H9 (cell line): Measurements from ENCODE around the gene DNAJA1. TPM values are rescaled to one million over a fixed set of nuclear protein-coding genes. Genes with fewer than 3 reads are reported as not detected.

ENCODE experiments used
- DNase-seq: peaks from one replicate; pipeline ENCODE4 v3.0.0-alpha.2; 2017
- H2AFZ ChIP-seq: one replicate; pipeline ENCODE4 v1.6.1; 2013; ENCODE audit warnings: mild to moderate bottlenecking, low read length, control low read depth, moderate library complexity
- H2AK5ac ChIP-seq: 2 replicates; pipeline ENCODE4 v1.6.1; 2013; ENCODE audit warnings: low read length, control low read depth, mixed read lengths; ENCODE audit not compliant: insufficient read length
- H2BK120ac ChIP-seq: one replicate; pipeline ENCODE4 v1.6.1; 2013; ENCODE audit warnings: low read depth, mild to moderate bottlenecking, low read length, control low read depth, inconsistent platforms; ENCODE audit not compliant: poor library complexity, severe bottlenecking
- H2BK12ac ChIP-seq: 2 replicates; pipeline ENCODE4 v1.6.1; 2013; ENCODE audit warnings: low read length, control low read depth, mixed read lengths, low read depth; ENCODE audit not compliant: insufficient read length
- H2BK15ac ChIP-seq: 2 replicates; pipeline ENCODE4 v1.6.1; 2013; ENCODE audit warnings: low read depth, low read length, control low read depth
- H2BK20ac ChIP-seq: one replicate; pipeline ENCODE4 v1.6.1; 2013; ENCODE audit warnings: low read depth, mild to moderate bottlenecking, low read length, control low read depth, inconsistent platforms; ENCODE audit not compliant: poor library complexity, severe bottlenecking
- H2BK5ac ChIP-seq: 2 replicates; pipeline ENCODE4 v1.6.1; 2013; ENCODE audit warnings: low read length, control low read depth, mixed read lengths; ENCODE audit not compliant: insufficient read length
- H3K14ac ChIP-seq: 2 replicates; pipeline ENCODE4 v1.6.1; 2013; ENCODE audit warnings: low read length, control low read depth; ENCODE audit not compliant: insufficient read depth
- H3K18ac ChIP-seq: 2 replicates; pipeline ENCODE4 v1.6.1; 2013; ENCODE audit warnings: low read depth, mild to moderate bottlenecking, mixed read lengths, low read length, control low read depth; ENCODE audit not compliant: insufficient read length
- H3K23ac ChIP-seq: 2 replicates; pipeline ENCODE4 v1.6.1; 2013; ENCODE audit warnings: low read length, control low read depth, mixed read lengths, low read depth; ENCODE audit not compliant: insufficient read length
- H3K23me2 ChIP-seq: 2 replicates; pipeline ENCODE4 v1.6.1; 2013; ENCODE audit warnings: low read depth, mild to moderate bottlenecking, mixed read lengths, low read length, control low read depth; ENCODE audit not compliant: insufficient read length, poor library complexity, severe bottlenecking
- H3K27ac ChIP-seq: 2 replicates; pipeline ENCODE4 v1.5.1; 2013; ENCODE audit warnings: low read length, control low read depth, mixed read lengths, low read depth; ENCODE audit not compliant: insufficient read length
- H3K27me3 ChIP-seq: 2 replicates; pipeline ENCODE4 v1.6.1; 2013; ENCODE audit warnings: low read length, control low read depth, inconsistent platforms; ENCODE audit not compliant: insufficient read depth
- H3K4ac ChIP-seq: 2 replicates; pipeline ENCODE4 v1.6.1; 2013; ENCODE audit warnings: low read depth, mild to moderate bottlenecking, control low read depth, inconsistent platforms, low read length, moderate library complexity
- H3K4me1 ChIP-seq: 2 replicates; pipeline ENCODE4 v1.6.1; 2013; ENCODE audit warnings: low read length, control low read depth, inconsistent platforms; ENCODE audit not compliant: insufficient read depth
- H3K4me2 ChIP-seq: 2 replicates; pipeline ENCODE4 v1.6.1; 2013; ENCODE audit warnings: low read length, control low read depth, mixed read lengths; ENCODE audit not compliant: insufficient read length, insufficient read depth
- H3K56ac ChIP-seq: 2 replicates; pipeline ENCODE4 v1.6.1; 2013; ENCODE audit warnings: low read depth, mild to moderate bottlenecking, mixed read lengths, low read length, control low read depth; ENCODE audit not compliant: insufficient read length
- H3K79me1 ChIP-seq: 2 replicates; pipeline ENCODE4 v1.6.1; 2013; ENCODE audit warnings: low read depth, mild to moderate bottlenecking, moderate library complexity, low read length, control low read depth, inconsistent platforms; ENCODE audit not compliant: insufficient read depth, poor library complexity, severe bottlenecking
- H3K79me2 ChIP-seq: 2 replicates; pipeline ENCODE4 v1.6.1; 2013; ENCODE audit warnings: low read length, control low read depth, inconsistent platforms; ENCODE audit not compliant: insufficient read depth
- H3K9ac ChIP-seq: 2 replicates; pipeline ENCODE4 v1.6.1; 2013; ENCODE audit warnings: low read length, control low read depth, mixed read lengths; ENCODE audit not compliant: insufficient read length; ENCODE audit errors: extremely low read depth
- H3K9me3 ChIP-seq: one replicate; pipeline ENCODE4 v1.6.1; 2013; ENCODE audit warnings: low read depth, low read length, inconsistent platforms; ENCODE audit not compliant: control insufficient read depth
- H3T11ph ChIP-seq: one replicate; pipeline ENCODE4 v1.6.1; 2013; ENCODE audit warnings: mild to moderate bottlenecking, low read length, control low read depth, inconsistent platforms
- H4K20me1 ChIP-seq: one replicate; pipeline ENCODE4 v1.6.1; 2013; ENCODE audit not compliant: control insufficient read depth, insufficient read length, insufficient read depth
- H4K5ac ChIP-seq: 2 replicates; pipeline ENCODE4 v1.6.1; 2013; ENCODE audit warnings: low read depth, mild to moderate bottlenecking, mixed read lengths, low read length, control low read depth; ENCODE audit not compliant: insufficient read length
- H4K8ac ChIP-seq: replicated peaks from 2 replicates; pipeline ENCODE4 v1.6.1; 2013; ENCODE audit warnings: low read length, control low read depth, mixed read lengths, low read depth; ENCODE audit not compliant: insufficient read length
- H4K91ac ChIP-seq: 2 replicates; pipeline ENCODE4 v1.6.1; 2013; ENCODE audit warnings: low read depth, mild to moderate bottlenecking, moderate library complexity, mixed read lengths, low read length, control low read depth; ENCODE audit not compliant: insufficient read length
- H3K27ac Mint-ChIP-seq, 3 experiments: 2 replicates in 2 of 3; 3 replicates in 1 of 3; pipeline ENCODE4 v1.8.0; 2020 to 2021; ENCODE audit warnings: mixed read lengths in 3 of 3, mild to moderate bottlenecking in 1 of 3, moderate library complexity in 1 of 3
- H3K27me3 Mint-ChIP-seq: 2 replicates; pipeline ENCODE4 v1.8.0; 2021; ENCODE audit warnings: low read depth, mild to moderate bottlenecking, moderate library complexity, mixed read lengths
- H3K36me3 Mint-ChIP-seq, 3 experiments: 2 replicates in 2 of 3; 3 replicates in 1 of 3; pipeline ENCODE4 v1.8.0; 2020 to 2021; ENCODE audit warnings: low read depth in 3 of 3, mixed read lengths in 3 of 3; ENCODE audit not compliant: insufficient read depth in 1 of 3
- H3K4me1 Mint-ChIP-seq, 2 experiments: 2 replicates each; pipeline ENCODE4 v1.8.0; 2020; ENCODE audit warnings: mixed read lengths in 2 of 2
- H3K4me3 Mint-ChIP-seq, 2 experiments: 2 replicates in 1 of 2; 3 replicates in 1 of 2; pipeline ENCODE4 v1.8.0; 2020 to 2021; ENCODE audit warnings: mild to moderate bottlenecking in 2 of 2, mixed read lengths in 2 of 2, moderate library complexity in 1 of 2
- H3K9me3 Mint-ChIP-seq, 2 experiments: 2 replicates in 1 of 2; 3 replicates in 1 of 2; pipeline ENCODE4 v1.8.0; 2020; ENCODE audit warnings: mild to moderate bottlenecking in 2 of 2, mixed read lengths in 2 of 2, moderate library complexity in 1 of 2
- WGBS: extraction: QIAGEN DNeasy Blood & Tissue Kit; methylation state at CpG from one replicate; pipeline ENCODE4 v1.1.7; 2013; ENCODE audit warnings: missing lambda C conversion rate, low lambda C conversion rate, mixed read lengths; ENCODE audit not compliant: insufficient read length; ENCODE audit errors: extremely low coverage; 5-methylcytosine and 5-hydroxymethylcytosine counted together
- total RNA-seq: library from RNA; stranded (reverse); gene quantifications from 2 replicates; pipeline ENCODE4 v1.2.1, GENCODE V29; 2021
- TF ChIP-seq, protein P1 (sequence below): fragments of 200-600 bp; sonication (generic); conservative IDR thresholded peaks from 3 replicates; pipeline ENCODE4 v1.8.0; 2021; ENCODE audit warnings: antibody characterized with exemption, mild to moderate bottlenecking

DNAJA1 gene
- total RNA-seq, 1 experiment from 2014 or later = 217 TPM

DNA sequence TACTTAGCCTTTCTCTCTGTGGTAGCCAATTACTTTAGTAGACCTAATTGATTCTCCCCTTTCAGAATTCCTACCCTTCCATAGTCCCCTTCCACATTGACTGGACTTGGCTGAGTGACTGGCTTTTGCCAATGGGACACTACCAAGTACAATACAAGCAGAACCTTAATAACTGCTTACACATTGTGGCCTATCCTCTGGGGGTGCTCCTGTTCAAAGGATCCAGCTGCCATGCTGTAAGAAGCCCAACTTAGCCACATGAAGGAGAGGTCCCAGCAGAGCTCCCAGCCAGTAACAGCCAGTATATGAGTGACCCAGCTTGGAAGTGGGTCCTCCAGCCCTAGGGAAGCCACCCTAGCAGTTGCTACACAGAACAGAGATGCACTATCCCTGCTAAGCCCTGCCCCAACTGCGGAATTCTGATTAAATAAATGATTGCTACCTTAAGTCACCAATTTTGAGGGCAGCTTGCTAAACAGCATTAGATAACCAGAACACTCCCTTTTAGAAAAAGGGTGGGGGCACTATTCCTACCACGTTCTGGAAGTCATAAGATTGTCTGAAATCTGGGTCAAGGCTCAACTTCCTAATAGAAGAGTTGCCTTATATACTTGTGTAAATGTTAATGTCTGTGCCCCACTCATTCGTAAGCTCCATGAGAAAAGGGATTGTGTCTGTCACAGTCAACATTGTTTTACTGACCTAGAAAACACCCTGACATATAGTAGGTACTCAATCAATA lies 12.6 kb upstream of the DNAJA1 start:
- no peak overlapping the region for H2BK12ac ChIP-seq
- DNase-seq = no peak
- no peaks in the 10 kb centered on the region for H4K20me1 ChIP-seq
- H4K5ac ChIP-seq = no peak overlapping the region
- H2BK20ac ChIP-seq = no peak overlapping the region
- no peak overlapping the region for H2BK120ac ChIP-seq
- no peak overlapping the region for H3T11ph ChIP-seq
- TF ChIP-seq, protein P1, sequence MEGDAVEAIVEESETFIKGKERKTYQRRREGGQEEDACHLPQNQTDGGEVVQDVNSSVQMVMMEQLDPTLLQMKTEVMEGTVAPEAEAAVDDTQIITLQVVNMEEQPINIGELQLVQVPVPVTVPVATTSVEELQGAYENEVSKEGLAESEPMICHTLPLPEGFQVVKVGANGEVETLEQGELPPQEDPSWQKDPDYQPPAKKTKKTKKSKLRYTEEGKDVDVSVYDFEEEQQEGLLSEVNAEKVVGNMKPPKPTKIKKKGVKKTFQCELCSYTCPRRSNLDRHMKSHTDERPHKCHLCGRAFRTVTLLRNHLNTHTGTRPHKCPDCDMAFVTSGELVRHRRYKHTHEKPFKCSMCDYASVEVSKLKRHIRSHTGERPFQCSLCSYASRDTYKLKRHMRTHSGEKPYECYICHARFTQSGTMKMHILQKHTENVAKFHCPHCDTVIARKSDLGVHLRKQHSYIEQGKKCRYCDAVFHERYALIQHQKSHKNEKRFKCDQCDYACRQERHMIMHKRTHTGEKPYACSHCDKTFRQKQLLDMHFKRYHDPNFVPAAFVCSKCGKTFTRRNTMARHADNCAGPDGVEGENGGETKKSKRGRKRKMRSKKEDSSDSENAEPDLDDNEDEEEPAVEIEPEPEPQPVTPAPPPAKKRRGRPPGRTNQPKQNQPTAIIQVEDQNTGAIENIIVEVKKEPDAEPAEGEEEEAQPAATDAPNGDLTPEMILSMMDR = no peak
- H3K27ac ChIP-seq = no peak overlapping the region
- no peak overlapping the region for H3K23ac ChIP-seq
- no peak overlapping the region for H3K9ac ChIP-seq
- H3K4ac ChIP-seq = no peak overlapping the region
- Mint-ChIP-seq H3K4me3 (peak overlapping the region in 1 of 2 experiments; percentile 32; a peak in 1 of 5 replicates), H3K27me3 (no peaks in the 10 kb centered on the region), H3K4me1 (peaks cover 17 to 22% of the 10 kb centered on the region in 2 experiments), H3K9me3 (no peaks in the 10 kb centered on the region), H3K27ac (no peak overlapping the region; a peak in 1 of 7 replicates), H3K36me3 (peaks cover 0 to 8% (median 2%) of the 10 kb centered on the region in 3 experiments; a peak in 2 of 7 replicates)
- no peak overlapping the region for H3K4me2 ChIP-seq
- H2BK5ac ChIP-seq = no peak overlapping the region
- H3K79me1 ChIP-seq = peaks cover 2% of the 10 kb centered on the region
- H3K56ac ChIP-seq = no peak overlapping the region
- no peaks in the 10 kb centered on the region for H3K27me3 ChIP-seq
- no peaks in the 10 kb centered on the region for H3K23me2 ChIP-seq
- no peak overlapping the region for H2AFZ ChIP-seq
- WGBS = no CpG with 5 or more reads among the region's 3 CpGs
- no peaks in the 10 kb centered on the region for H3K79me2 ChIP-seq
- H4K91ac ChIP-seq = no peak overlapping the region
- H2BK15ac ChIP-seq = no peak overlapping the region
- no peak overlapping the region for H4K8ac ChIP-seq
- H3K4me1 ChIP-seq = 0 out of 2 replicates have a peak, but pooled peaks cover 3% of the 10 kb centered on the region
- no peak overlapping the region for H3K18ac ChIP-seq
- no peaks in the 10 kb centered on the region for H3K9me3 ChIP-seq
- H3K14ac ChIP-seq = no peak overlapping the region
- H2AK5ac ChIP-seq = no peak overlapping the region
